HG03521 (cell line): ENCODE measurements around the gene ST8SIA4.
A peak's percentile ranks its signal among the peaks of the same experiment; 100 is the strongest.

Source experiments
- ATAC-seq: cut with Tn5 transposase; IDR thresholded peaks from one replicate; pipeline ENCODE4 v1.9.1; 2021; ENCODE audit warnings: mild to moderate bottlenecking, moderate library complexity; ENCODE audit not compliant: unreplicated experiment

ST8SIA4 gene

DNA sequence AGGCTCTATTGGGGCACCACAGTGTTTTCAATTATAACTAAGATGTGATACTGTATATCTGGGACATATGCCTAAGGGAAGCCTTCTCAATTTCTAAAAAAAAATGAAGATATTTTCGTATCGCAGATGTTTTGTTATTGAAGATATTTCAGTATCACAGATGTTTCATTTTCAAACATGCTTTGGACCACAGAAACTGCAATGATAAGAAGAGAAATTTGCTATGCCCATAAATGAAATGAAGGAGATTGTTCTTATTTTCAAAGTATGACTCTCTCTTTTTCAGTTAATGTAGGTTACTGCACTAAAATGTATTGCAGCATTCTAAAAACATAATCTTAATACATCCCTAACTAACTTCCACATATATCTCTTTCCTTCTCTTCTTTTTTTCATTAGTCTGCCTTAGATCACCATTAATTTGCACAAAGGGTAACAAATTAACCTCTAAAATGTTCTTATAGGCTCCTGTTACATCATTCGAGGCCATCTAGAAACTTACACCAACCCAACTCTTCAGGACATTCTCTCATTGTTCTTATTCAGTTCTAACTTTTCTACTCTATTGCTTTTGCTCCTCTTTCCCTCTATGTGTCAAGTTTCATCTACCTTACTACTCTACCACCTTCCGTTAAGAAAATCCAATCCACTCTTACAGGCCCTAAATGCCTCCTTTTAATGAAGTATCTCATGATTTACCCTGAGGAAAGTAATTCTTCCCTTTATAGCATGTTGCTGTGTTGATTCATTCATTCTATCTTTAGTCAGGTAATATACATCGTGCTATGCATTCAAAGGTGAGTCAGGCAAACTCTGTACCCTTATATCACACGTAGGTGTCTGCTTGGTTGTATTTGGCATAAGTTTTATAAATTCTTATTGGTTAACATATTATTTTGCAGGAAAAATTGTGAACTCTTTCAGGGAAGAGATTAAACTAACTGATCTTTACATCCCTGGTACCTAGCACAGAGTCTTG, 70.5 kb downstream of the ST8SIA4 start:
- ATAC-seq = peak; percentile 33

DNA sequence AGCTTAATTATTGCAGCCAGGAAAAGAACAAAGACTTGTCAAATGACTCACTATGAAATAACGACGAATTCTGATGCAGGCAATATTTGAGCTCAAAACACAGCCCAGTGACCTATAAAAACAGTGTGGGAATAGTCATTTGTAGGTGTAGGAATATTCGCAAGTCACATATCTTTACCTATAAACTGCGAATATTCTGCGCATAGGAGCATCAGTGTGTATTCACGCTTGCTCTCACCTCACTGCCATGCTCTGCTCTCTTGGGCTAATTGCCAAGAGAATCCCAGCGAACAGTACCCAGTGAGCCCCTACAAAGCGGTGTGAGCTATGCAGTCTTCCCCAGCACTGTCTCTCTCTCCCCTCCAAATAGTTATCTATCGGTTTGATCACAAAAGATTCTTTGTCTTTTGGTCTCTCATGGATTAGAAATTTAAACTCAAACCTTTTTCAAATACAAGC, 74.2 kb downstream of the ST8SIA4 start:
- ATAC-seq = no peak

DNA sequence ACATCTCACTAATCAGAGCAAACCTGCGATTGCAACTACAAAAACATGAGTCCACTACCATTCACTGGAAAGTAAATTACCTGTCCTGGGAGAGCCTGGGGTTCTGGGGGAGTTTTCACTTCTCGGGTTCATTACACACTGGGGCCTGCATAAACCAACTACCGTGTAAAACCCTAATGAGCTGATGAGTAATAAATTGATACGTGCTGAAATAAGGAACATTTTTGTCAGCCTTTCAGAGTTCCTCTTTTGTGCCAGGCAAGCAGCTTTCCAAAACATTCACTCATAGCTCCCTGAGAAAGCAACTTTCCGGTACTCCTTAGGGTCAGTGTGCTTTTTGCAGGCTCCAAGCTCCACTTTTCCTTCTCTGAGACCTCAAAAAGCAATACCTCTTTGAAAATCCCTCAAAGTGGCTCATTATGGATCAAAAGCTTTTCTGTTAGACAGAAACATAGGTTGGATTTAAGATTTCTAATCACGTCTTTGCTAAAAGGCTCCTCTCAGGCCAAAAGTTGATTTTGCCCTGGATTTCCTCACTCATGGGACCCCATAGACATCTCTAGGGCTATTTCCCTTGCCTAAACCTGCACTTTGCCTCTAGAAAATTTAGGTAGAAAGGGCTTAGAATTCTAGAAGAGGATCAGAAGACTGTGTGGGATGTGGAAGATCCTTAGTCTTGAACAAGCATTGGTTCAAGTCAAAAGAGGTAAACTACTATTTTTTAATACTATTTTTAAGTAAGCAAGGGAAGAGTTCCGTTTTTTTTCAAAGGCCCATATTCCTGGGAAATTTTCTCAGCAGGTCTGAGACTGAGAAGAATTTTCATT, 74.8 kb downstream of the ST8SIA4 start:
- peak; percentile 72 for ATAC-seq

DNA sequence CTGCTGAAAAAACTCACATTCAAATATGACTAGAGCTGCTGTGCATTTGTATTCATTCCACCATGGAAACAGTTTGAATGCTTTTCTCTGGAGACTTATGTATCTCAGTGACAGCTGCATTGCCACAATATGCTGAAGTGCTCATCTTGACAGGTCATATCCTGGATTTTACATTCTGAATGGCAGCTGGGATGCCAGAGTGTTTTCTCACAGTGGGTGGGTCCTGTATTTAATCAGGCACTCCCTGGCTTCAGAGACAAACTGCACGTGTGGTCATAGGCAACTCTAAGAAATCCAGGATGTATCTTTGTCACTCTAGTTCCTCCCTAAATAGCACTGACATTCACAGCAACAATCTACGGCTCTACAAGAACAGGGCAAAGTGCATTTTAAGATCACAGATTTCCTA, 75.6 kb downstream of the ST8SIA4 start:
- peak; percentile 19 for ATAC-seq

DNA sequence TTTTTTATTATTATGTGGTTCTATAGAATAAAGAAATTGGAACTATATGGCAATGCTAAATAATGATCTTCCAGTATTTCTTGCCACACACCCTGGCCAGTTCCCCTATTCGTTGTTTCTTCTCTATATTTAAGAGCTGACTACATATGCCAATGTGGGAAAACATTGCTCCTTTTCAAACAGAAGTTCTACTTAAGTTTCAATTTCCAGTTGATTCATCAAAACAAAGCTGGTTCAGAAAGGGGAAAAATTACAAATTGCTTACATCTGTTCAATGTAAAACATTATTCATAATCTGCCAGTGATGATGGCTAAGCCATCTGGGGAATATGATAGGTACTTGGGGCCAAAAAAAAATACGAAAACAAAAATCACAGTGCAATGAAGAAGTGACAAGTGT, 76.9 kb downstream of the ST8SIA4 start:
- no peak for ATAC-seq

DNA sequence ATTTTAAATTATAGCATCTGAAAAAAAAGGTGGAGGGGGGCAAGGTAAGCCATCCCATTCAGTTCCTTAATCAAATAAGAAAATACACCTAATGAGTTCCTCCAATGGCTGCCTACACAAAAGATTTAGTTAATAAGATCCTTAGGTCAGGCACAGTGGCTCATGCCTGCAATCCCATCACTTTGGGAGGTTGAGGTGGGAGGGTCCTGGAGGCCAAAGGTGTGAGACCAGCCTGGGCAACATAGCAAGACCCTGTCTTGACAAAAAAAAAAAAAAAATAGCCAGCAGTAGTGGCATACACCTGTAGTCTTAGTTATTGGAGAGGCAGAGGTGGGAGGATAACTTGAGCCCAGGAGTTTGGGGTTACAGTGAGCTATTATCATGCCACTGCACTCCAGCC, 78.4 kb downstream of the ST8SIA4 start:
- no peak for ATAC-seq

DNA sequence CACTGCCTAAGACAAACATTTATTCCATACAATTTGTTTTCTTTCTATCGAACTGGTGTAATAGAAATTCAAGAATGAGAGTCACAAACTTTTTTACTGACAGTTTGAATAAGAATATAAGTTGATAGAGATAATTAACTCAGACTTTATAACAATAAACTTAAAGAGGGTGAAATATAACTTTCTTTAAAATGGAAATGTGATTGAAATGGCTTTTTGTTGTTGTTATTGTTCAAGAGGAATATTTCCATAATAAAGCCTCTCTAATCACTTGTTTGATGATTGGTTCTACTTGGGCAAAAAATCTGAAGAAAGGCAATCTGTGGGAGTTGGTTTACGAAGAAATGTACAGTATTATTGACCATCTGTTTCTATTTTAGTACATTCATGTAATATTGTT, 79.3 kb downstream of the ST8SIA4 start:
- ATAC-seq = no peak

DNA sequence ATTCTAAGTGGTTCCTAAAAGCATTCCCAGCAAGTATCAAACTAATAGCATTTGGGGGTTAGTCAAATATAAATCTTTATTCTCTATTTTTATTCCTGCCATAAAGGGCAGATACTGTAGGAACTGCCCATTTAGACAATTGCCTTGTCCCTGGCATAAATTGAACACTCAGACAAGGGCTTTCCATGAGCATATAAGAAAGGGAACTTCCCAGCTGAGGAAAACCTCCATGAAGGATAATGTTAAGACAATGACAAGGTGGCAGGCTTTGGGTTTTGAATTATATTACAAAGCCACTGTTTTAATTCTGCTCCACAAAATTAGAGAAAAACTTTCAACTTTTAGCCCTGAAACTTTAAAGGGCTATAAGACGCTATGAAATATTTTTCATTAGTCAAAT, 81.3 kb downstream of the ST8SIA4 start:
- no peak for ATAC-seq

DNA sequence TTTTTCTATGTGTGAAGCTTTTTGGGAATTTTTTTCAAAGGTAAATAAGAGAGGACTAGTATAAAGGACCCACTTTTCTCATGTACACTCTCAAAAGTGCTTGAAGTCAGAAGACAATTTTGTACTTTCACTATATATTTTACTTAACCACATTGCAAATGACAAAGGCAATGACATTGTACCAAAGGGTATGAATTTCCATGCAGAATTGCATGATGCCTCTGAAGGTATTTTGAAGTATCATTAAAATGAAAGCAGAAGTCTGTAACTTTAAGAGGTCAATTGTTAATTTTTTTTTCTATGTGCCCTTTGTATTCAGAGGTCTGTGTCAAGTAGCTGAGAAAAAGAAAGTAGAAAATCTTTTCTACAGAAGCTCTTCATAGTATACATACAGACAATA, 84.7 kb downstream of the ST8SIA4 start:
- ATAC-seq = no peak

DNA sequence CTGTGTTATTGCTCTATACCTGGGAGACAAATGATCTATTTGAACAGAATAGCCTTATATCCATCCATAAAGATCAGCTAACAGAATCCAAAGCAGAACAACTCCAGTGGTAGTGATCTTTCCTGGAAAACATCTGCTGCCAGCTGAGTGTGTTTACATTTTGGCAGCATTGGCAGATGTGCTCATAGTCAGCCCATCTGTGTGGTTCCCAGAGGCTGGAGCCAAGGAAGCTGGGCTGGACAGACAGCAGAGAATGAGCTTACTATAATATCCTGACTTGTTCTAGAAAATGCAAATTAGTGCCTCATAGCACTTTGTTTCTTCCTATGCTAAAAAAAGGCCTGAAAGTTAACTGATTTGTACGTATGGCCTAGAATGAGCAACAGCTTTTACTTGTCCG, 99.7 kb downstream of the ST8SIA4 start:
- no peak for ATAC-seq

DNA sequence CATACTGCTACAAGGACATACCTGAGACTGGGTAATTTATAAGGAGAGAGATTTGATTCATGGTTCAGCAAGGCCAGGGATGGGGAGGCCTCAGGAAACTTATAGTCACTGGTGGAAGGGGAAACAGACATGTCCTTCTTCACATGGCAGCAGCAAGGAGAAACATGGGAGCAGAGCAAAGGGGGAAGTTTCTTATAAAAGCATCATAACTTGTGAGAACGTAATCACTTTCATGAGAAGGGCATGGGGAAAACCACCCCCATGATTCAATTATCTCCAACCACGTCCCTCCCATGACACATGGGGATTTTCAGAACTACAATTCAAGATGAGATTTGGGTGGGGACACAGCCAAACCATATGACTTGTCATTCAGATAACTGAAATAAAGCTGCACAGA, 100.9 kb downstream of the ST8SIA4 start:
- no peak for ATAC-seq

DNA sequence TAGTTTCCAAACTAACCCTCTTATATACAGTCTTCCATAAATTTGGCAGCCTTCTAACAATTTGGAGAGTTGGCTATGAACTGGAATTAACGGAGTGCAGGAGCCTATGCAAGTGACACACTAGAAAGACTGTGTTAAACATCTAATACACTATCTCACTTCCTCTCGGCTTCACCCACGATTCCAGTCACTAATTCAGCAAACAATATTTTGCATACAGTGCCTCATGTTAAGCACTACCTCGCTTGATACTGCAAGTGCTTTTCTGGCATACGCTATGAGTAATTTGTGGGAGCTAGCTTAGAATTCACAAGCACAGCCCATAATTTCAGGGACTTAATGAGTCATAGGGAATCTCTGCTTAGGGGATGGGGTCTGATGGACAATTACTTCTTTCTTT, 102.5 kb downstream of the ST8SIA4 start:
- no peak for ATAC-seq

DNA sequence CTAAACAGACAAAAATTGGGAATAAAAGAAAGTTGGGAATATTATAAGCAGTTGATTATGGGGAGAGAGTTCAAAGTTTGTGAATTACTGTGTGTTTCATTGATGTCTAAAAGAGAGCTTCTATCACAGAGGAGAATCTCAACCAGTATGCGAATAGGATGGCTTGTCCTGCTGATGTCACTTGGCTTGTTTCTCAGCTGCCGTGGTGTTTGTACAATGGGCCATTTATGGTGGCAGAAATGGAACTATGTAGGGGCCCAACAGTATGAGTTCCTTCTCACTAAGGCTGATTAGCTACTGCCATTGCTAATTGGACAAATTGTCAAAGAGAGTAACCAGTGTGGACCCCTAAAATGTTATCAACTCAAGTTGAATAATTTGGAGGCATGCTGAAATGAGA, 103.9 kb downstream of the ST8SIA4 start:
- ATAC-seq = no peak

DNA sequence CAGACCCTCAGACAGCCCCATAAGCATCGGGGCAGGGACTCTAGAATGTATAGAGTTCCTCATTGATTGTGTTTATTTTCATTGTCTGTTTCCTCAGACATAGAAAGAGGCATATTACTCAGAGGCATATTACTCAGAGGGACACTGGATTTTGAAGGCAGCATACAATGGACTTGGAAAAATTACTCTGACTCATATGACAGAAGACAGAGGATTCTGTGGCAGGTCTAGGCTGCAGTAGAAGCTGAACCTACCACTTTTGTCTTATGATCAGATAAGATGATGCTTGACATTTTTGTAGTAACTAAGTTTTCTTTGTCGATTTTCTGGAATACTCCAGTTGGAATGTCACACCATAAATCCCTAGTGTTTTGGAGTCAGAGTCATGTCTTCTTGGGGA, 105.2 kb downstream of the ST8SIA4 start:
- no peak for ATAC-seq

DNA sequence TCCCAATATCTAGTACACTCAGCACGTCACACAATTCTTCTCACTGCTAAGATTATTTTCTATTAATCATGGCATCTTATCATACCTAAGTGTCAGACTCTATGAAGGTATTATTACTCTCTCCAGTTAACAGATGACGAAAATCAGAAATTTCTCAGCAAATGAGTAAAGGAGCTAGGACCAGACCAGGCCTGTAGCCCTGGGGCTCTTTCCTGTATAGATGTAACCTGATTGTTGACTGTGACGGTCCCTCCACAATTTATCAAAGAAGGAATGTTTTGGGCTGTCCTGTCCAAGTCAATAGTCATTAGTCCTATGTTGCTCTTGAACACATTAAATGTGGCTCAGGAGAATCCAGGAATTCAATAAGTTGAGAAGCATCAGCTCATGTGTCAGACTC, 106.2 kb downstream of the ST8SIA4 start:
- ATAC-seq = no peak

DNA sequence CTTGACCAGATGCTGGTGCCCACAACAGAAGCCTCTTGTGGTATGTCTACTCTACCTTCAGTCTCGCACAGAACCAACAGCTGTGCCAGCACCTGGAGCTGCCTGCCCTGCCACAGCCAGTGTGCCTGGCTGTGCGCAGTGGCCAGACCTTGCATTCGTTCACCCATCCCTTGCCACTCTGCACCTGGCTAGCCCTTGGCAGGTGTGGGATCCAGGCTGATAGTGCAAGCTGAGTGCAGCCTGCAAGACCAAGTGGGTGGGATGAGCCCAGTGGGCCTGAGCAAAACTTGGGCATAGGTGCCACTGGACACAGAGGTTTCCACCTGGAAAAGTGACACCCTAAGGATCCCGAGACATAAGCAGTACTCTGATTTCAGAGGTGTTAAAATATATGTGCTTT, 108.2 kb downstream of the ST8SIA4 start:
- ATAC-seq = no peak

DNA sequence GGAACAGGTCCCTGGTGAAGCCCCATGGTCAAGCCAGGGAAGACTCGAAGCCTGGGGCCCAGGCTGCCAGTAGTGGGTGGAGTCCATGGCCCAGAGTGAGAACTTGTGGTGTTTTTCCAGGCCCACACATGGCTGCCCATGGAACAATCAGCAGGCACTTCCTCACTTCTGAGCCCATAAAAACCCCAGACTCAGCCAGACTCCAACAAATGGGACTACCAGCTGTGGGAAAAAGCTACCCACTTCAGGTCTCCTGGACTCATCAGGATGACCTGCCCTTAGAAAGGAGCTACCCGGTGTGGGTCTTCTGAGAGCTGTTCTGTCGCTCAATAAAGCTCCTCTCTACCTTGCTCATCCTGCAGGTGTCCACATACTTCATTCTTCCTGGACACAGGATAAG, 108.9 kb downstream of the ST8SIA4 start:
- ATAC-seq = no peak

DNA sequence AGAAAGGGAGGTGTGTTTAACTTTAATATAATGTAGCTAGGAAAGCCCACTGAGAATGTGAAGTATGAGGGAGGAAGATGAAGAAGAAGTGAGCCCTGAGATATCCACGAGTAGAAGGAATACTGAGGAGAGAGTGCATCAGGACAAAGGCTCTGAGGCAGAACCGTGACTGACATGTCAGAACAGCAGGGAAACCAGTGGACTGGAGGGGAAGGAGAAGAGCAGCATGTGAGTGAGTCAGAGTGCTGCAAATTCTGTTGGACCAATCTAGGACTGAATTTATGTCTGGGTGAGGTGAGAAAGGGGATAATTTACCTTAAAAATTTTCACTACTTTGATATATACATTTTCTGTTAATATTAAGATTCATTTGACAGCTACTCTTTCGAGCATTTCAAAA, 110.3 kb downstream of the ST8SIA4 start:
- ATAC-seq = no peak

DNA sequence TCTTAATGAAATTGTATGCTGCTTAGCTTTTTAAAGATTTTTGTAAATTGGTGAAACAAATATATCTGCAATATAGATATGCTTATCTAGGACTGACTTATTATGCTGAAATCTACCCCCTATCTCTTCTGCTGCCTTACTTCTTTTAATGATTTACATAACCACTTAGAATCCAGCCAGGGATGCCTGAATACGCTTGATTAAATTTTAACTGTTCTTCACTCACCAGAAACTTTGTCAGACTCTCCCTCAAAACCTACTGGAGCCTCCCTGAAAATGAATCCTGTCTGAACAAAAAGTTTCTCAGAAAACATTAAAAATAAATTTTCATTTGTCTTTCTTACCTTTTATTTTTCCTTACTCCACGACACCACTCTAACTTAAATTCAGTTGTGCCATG, 111.7 kb downstream of the ST8SIA4 start:
- no peak for ATAC-seq

DNA sequence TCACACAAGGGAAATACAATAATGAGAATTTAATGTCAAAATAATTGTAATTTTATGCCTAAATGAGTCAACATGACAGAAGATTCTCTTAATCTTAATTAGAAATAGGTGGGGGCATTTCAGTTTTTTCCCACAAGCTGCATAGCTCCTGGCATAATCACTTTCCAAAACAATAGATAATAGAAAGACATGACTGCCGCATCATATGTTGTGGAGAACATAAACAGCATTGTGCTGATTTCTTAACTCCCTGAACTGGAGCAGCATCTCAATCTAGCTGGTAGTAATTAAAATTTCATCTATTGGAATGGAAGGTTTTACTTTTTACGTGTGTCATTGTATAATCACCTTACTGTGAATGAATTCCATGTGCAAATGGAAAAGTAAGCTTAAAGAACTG, 112.1 kb downstream of the ST8SIA4 start:
- ATAC-seq = no peak

DNA sequence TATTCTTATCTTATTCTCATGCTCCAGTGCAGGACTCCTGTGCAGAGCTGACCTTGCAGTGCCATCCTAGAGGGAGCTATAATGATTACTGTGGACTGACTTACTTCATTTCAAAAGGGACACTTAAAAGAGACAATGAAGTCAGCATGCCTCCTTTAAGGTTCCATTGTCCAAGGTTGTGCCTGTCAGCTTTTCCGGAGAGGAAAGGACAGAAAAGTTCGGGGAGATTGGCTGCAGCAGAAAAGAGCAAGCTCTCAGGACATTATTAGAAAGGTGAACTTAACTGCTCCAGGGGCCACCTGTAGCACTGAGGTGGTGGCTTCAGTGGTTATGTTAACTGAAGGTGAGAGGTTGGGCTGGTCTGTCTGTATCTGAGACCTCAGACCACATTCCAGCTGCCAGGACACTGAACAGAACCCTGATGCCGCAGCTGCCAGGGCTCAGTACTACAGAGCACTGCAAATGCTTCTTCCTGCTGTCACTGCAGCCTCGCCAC, 112.9 kb downstream of the ST8SIA4 start:
- peak; percentile 64 for ATAC-seq

DNA sequence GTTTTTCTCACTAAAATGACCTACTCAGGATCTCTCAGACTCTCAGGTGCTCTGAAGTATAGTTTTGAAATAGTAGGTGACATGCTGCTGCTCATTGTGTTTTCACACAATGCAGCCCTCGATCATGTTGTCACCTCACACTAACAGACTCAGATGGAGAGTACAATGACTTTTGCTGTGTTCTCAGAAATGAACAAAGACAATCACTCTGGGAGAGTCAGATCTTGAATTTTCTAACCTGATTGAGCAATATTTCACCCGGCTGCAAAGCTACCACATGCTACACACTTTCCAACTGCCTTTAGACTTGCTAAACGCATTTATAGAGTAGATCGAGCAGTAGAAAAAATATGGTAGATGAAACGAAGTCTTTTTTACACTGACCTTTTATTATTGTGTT, 113.4 kb downstream of the ST8SIA4 start:
- no peak for ATAC-seq
